ENCODE results near the gene MRPL42.

- TF ChIP-seq POLR2A (IDR thresholded peaks at IDR 0.05) = no peak
- TF ChIP-seq, protein P1, sequence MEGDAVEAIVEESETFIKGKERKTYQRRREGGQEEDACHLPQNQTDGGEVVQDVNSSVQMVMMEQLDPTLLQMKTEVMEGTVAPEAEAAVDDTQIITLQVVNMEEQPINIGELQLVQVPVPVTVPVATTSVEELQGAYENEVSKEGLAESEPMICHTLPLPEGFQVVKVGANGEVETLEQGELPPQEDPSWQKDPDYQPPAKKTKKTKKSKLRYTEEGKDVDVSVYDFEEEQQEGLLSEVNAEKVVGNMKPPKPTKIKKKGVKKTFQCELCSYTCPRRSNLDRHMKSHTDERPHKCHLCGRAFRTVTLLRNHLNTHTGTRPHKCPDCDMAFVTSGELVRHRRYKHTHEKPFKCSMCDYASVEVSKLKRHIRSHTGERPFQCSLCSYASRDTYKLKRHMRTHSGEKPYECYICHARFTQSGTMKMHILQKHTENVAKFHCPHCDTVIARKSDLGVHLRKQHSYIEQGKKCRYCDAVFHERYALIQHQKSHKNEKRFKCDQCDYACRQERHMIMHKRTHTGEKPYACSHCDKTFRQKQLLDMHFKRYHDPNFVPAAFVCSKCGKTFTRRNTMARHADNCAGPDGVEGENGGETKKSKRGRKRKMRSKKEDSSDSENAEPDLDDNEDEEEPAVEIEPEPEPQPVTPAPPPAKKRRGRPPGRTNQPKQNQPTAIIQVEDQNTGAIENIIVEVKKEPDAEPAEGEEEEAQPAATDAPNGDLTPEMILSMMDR (IDR thresholded peaks at IDR 0.05) = peak; percentile 66 to 76 (median 72)
These were observed 47.8 kb upstream of the MRPL42 start for GRCh38 chr12:93419388-93420034.
